Neural progenitor cell (in vitro differentiated cells): Measurements from ENCODE around the gene KIFC3.

Source experiments
- EZH2 ChIP-seq: fragments of 200-600 bp; sonication (generic); IDR thresholded peaks from 2 replicates; pipeline ENCODE4 v1.6.1; 2017; ENCODE audit warnings: antibody characterized with exemption, mild to moderate bottlenecking, moderate library complexity
- EZH2phosphoT487 ChIP-seq: fragments of 200-600 bp; sonication (generic); IDR thresholded peaks from 2 replicates; pipeline ENCODE4 v1.6.1; 2017; ENCODE audit warnings: antibody characterized with exemption
- TF ChIP-seq, protein P1 (sequence below): fragments of 200-600 bp; sonication (generic); IDR thresholded peaks from 2 replicates; pipeline ENCODE4 v1.5.1; 2017; ENCODE audit warnings: antibody characterized with exemption, mild to moderate bottlenecking

DNA sequence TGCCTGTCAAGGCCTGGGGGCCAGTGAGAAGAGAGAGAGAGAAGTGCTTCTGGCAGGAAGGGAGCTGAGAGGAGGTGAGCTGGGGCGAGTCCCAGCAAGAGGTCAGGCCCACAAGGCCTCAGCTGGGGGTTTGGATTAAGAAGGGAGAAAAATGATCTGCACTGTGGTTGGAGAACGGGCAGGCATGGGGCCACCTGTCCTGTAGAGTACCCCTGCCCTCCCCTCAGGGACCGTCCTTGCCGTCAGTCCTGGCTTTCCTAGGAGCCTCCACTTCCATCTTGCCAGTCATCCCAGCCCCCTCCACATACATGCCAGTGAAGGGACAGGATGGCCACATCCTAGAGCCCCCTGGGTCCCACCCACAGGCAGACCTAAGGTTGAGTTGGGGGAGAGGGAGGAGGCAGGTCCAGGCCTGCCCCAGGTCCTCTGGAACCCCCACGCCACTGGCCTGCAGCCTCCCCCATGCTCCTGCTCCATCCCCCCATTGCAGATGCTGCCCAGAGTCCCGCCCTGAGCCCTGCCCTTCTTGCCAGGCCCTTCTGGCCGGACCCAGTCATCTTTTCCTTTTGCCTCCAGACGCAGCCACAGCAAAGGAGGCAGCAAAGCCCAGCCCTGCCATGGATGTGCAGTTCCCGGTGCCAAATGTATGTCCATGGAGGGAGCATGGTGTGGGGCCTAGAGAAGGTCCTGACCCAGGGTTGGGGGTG is 47.8 kb downstream of the KIFC3 start:
- TF ChIP-seq, protein P1, sequence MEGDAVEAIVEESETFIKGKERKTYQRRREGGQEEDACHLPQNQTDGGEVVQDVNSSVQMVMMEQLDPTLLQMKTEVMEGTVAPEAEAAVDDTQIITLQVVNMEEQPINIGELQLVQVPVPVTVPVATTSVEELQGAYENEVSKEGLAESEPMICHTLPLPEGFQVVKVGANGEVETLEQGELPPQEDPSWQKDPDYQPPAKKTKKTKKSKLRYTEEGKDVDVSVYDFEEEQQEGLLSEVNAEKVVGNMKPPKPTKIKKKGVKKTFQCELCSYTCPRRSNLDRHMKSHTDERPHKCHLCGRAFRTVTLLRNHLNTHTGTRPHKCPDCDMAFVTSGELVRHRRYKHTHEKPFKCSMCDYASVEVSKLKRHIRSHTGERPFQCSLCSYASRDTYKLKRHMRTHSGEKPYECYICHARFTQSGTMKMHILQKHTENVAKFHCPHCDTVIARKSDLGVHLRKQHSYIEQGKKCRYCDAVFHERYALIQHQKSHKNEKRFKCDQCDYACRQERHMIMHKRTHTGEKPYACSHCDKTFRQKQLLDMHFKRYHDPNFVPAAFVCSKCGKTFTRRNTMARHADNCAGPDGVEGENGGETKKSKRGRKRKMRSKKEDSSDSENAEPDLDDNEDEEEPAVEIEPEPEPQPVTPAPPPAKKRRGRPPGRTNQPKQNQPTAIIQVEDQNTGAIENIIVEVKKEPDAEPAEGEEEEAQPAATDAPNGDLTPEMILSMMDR = no peak
- no peak for TF ChIP-seq EZH2phosphoT487
- TF ChIP-seq EZH2 = no peak
